Neuronal stem cell (in vitro differentiated cells): Measurements from ENCODE around the gene SELENOW.
A peak's percentile ranks its signal among the peaks of the same experiment; 100 is the strongest.

ENCODE experiments used
- DNase-seq: peaks from one replicate; pipeline ENCODE4 v3.0.0-alpha.2; 2013; ENCODE audit warnings: low spot score
- H2AFZ ChIP-seq: one replicate; pipeline ENCODE4 v1.6.1; 2013; ENCODE audit warnings: mild to moderate bottlenecking, low read length, inconsistent platforms
- H2AK5ac ChIP-seq: 2 replicates; pipeline ENCODE4 v1.6.1; 2013; ENCODE audit warnings: low read depth, mild to moderate bottlenecking, inconsistent platforms, low read length, moderate library complexity, mixed read lengths
- H2BK120ac ChIP-seq: 2 replicates; pipeline ENCODE4 v1.6.1; 2013; ENCODE audit warnings: low read depth, mild to moderate bottlenecking, inconsistent platforms, low read length, moderate library complexity, mixed read lengths
- H2BK12ac ChIP-seq: one replicate; pipeline ENCODE4 v1.6.1; 2013; ENCODE audit warnings: low read length, inconsistent platforms
- H2BK15ac ChIP-seq: 2 replicates; pipeline ENCODE4 v1.6.1; 2013; ENCODE audit warnings: mild to moderate bottlenecking, low read length, inconsistent platforms, mixed read lengths
- H2BK5ac ChIP-seq: one replicate; pipeline ENCODE4 v1.6.1; 2013; ENCODE audit warnings: inconsistent platforms, mild to moderate bottlenecking, low read length, moderate library complexity
- H3K14ac ChIP-seq: one replicate; pipeline ENCODE4 v1.6.1; 2013; ENCODE audit warnings: low read length, inconsistent platforms
- H3K18ac ChIP-seq: 2 replicates; pipeline ENCODE4 v1.6.1; 2013; ENCODE audit warnings: low read length, inconsistent platforms
- H3K23ac ChIP-seq: 2 replicates; pipeline ENCODE4 v1.6.1; 2013; ENCODE audit warnings: low read depth, mild to moderate bottlenecking, mixed read lengths, low read length, inconsistent platforms; ENCODE audit not compliant: poor library complexity
- H3K27ac ChIP-seq: replicated peaks from 3 replicates; pipeline ENCODE4 v1.5.1; 2013; ENCODE audit warnings: low read length, inconsistent platforms
- H3K27me3 ChIP-seq, 3 experiments: 2 replicates each; pipeline ENCODE4 v1.6.1; 2013; ENCODE audit warnings: low read length in 3 of 3, mild to moderate bottlenecking in 2 of 3, inconsistent platforms in 1 of 3, low read depth in 1 of 3, mixed read lengths in 1 of 3, moderate library complexity in 1 of 3; ENCODE audit not compliant: control insufficient read depth in 3 of 3, insufficient read depth in 3 of 3
- H3K36me3 ChIP-seq, 2 donors: replicated peaks in 1 of 2; 2 replicates each; pipeline ENCODE4 v1.6.1; 2013; ENCODE audit warnings: low read length in 2 of 2; ENCODE audit not compliant: control insufficient read depth in 2 of 2, insufficient read depth in 2 of 2
- H3K4ac ChIP-seq: 2 replicates; pipeline ENCODE4 v1.6.1; 2013; ENCODE audit warnings: inconsistent platforms, mild to moderate bottlenecking, low read length, moderate library complexity
- H3K4me1 ChIP-seq, 2 donors: 1 replicate in 1 of 2; 2 replicates in 1 of 2; pipeline ENCODE4 v1.6.1; 2013; ENCODE audit warnings: low read length in 2 of 2, low read depth in 1 of 2; ENCODE audit not compliant: control insufficient read depth in 2 of 2, insufficient read depth in 1 of 2
- H3K4me2 ChIP-seq: one replicate; pipeline ENCODE4 v1.6.1; 2013; ENCODE audit warnings: mild to moderate bottlenecking, low read length, inconsistent platforms; ENCODE audit not compliant: insufficient read depth, poor library complexity, severe bottlenecking
- H3K4me3 ChIP-seq, 2 donors: 2 replicates each; pipeline ENCODE4 v1.5.1; 2013; ENCODE audit warnings: low read length in 2 of 2, mild to moderate bottlenecking in 2 of 2, inconsistent platforms in 1 of 2, moderate library complexity in 1 of 2
- H3K79me1 ChIP-seq: one replicate; pipeline ENCODE4 v1.6.1; 2013; ENCODE audit warnings: low read depth, mild to moderate bottlenecking, inconsistent platforms, low read length, moderate library complexity
- H3K9ac ChIP-seq: one replicate; pipeline ENCODE4 v1.6.1; 2013; ENCODE audit warnings: mild to moderate bottlenecking, low read depth, low read length, inconsistent platforms; ENCODE audit not compliant: poor library complexity
- H3K9me3 ChIP-seq, 2 donors: replicated peaks in 1 of 2; 2 replicates each; pipeline versions ENCODE3 to v1.6.1; 2013; ENCODE audit warnings: low read length in 2 of 2, mild to moderate bottlenecking in 2 of 2, inconsistent platforms in 1 of 2, low read depth in 1 of 2, mixed read lengths in 1 of 2, moderate library complexity in 1 of 2; ENCODE audit not compliant: control insufficient read depth in 2 of 2, insufficient read depth in 1 of 2
- H4K8ac ChIP-seq: one replicate; pipeline ENCODE4 v1.6.1; 2013; ENCODE audit warnings: low read depth, mild to moderate bottlenecking, inconsistent platforms, low read length, moderate library complexity
- H4K91ac ChIP-seq: one replicate; pipeline ENCODE4 v1.6.1; 2013; ENCODE audit warnings: low read length, low read depth, mild to moderate bottlenecking, inconsistent platforms; ENCODE audit not compliant: poor library complexity
- WGBS, 2 donors: extraction: QIAGEN DNeasy Blood & Tissue Kit; methylation state at CpG; one replicate each; pipeline ENCODE4 v1.1.7; 2013; ENCODE audit warnings: missing lambda C conversion rate in 2 of 2, mixed read lengths in 1 of 2; ENCODE audit not compliant: insufficient read length in 2 of 2, insufficient replicate concordance in 1 of 2; ENCODE audit errors: extremely low coverage in 2 of 2; 5-methylcytosine and 5-hydroxymethylcytosine counted together

SELENOW gene

GRCh38 chr19:47792616-47793015 lies 14.1 kb downstream of the SELENOW start:
- H3K18ac ChIP-seq = no peak overlapping the region
- no CpG with 5 or more reads among the region's 1 CpG for WGBS, 2 donors
- no peak overlapping the region for H2BK5ac ChIP-seq
- no peak overlapping the region for H3K23ac ChIP-seq
- peaks cover 1% of the 10 kb centered on the region for H3K79me1 ChIP-seq
- no peak overlapping the region for H3K9ac ChIP-seq
- no peaks in the 10 kb centered on the region for H3K27me3 ChIP-seq
- H3K4ac ChIP-seq = no peak overlapping the region
- no peak overlapping the region for H2BK12ac ChIP-seq
- no peak overlapping the region for H2AK5ac ChIP-seq
- H3K4me2 ChIP-seq = no peak overlapping the region
- no peaks in the 10 kb centered on the region for H3K4me1 ChIP-seq
- H2BK120ac ChIP-seq = no peak overlapping the region
- H3K4me3 ChIP-seq = no peak overlapping the region
- no peaks in the 10 kb centered on the region for H3K36me3 ChIP-seq
- DNase-seq = no peak
- peaks cover 2 to 5% of the 10 kb centered on the region in 2 donors for H3K9me3 ChIP-seq
- H2AFZ ChIP-seq = no peak overlapping the region
- no peak overlapping the region for H3K27ac ChIP-seq
- no peak overlapping the region for H2BK15ac ChIP-seq
- no peak overlapping the region for H4K91ac ChIP-seq
- H4K8ac ChIP-seq = no peak overlapping the region
- no peak overlapping the region for H3K14ac ChIP-seq

- WGBS, 2 donors = no CpG with 5 or more reads among the region's 18 CpGs
- DNase-seq = no peak
- Histone ChIP-seq H2AFZ (no peak overlapping the region), H3K27ac (no peak overlapping the region), H2BK15ac (no peak overlapping the region), H3K4me1 (no peaks in the 10 kb centered on the region), H3K18ac (no peak overlapping the region), H4K8ac (no peak overlapping the region), H3K23ac (no peak overlapping the region), H3K9ac (no peak overlapping the region), H3K14ac (no peak overlapping the region), H3K4me2 (no peak overlapping the region), H4K91ac (no peak overlapping the region), H3K79me1 (peaks cover 1% of the 10 kb centered on the region), H2BK12ac (no peak overlapping the region), H3K4me3 (no peak overlapping the region), H3K4ac (no peak overlapping the region), H2BK120ac (no peak overlapping the region), H2AK5ac (no peak overlapping the region), H3K27me3 (peaks cover 0 to 2% (median 0%) of the 10 kb centered on the region in 3 experiments), H3K36me3 (no peaks in the 10 kb centered on the region), H3K9me3 (peaks cover 2 to 5% of the 10 kb centered on the region in 2 donors), H2BK5ac (no peak overlapping the region)
Measured at GRCh38 chr19:47794526-47794925, 16.0 kb downstream of the SELENOW start.

- Histone ChIP-seq H3K4me1 (no peaks in the 10 kb centered on the region), H3K4ac (no peak overlapping the region), H2BK120ac (no peak overlapping the region), H3K36me3 (no peaks in the 10 kb centered on the region), H4K91ac (no peak overlapping the region), H3K23ac (no peak overlapping the region), H2AK5ac (no peak overlapping the region), H4K8ac (no peak overlapping the region), H3K14ac (no peak overlapping the region), H3K4me3 (no peak overlapping the region), H2BK15ac (no peak overlapping the region), H2BK5ac (no peak overlapping the region), H3K18ac (no peak overlapping the region), H3K9me3 (peaks cover 2 to 5% of the 10 kb centered on the region in 2 donors), H3K4me2 (no peak overlapping the region), H3K27me3 (peaks cover 0 to 2% (median 0%) of the 10 kb centered on the region in 3 experiments), H2AFZ (no peak overlapping the region), H2BK12ac (no peak overlapping the region), H3K27ac (no peak overlapping the region), H3K9ac (no peak overlapping the region), H3K79me1 (peaks cover 1% of the 10 kb centered on the region)
- no CpG with 5 or more reads among the region's 2 CpGs for WGBS, 2 donors
- no peak for DNase-seq
Measured at GRCh38 chr19:47796785-47797184, 18.3 kb downstream of the SELENOW start.

- DNase-seq = no peak
- no peak overlapping the region for H3K23ac ChIP-seq
- no peaks in the 10 kb centered on the region for H3K4me1 ChIP-seq
- H3K27ac ChIP-seq = no peak overlapping the region
- H3K9ac ChIP-seq = no peak overlapping the region
- no peak overlapping the region for H4K91ac ChIP-seq
- H3K4me2 ChIP-seq = no peak overlapping the region
- H3K36me3 ChIP-seq = no peaks in the 10 kb centered on the region
- no peak overlapping the region for H3K14ac ChIP-seq
- H4K8ac ChIP-seq = no peak overlapping the region
- H3K4ac ChIP-seq = no peak overlapping the region
- H2AFZ ChIP-seq = peak overlapping the region; percentile 31
- H3K9me3 ChIP-seq = no peaks in the 10 kb centered on the region
- H3K18ac ChIP-seq = no peak overlapping the region
- no peak overlapping the region for H2BK15ac ChIP-seq
- WGBS, 2 donors = no CpG with 5 or more reads among the region's 14 CpGs
- H3K27me3 ChIP-seq = peaks cover 0 to 2% (median 0%) of the 10 kb centered on the region in 3 experiments
- H2BK12ac ChIP-seq = no peak overlapping the region
- no peaks in the 10 kb centered on the region for H3K79me1 ChIP-seq
- H2BK5ac ChIP-seq = no peak overlapping the region
- H2BK120ac ChIP-seq = no peak overlapping the region
- H3K4me3 ChIP-seq = no peak overlapping the region
- no peak overlapping the region for H2AK5ac ChIP-seq
Measured at GRCh38 chr19:47797996-47798903, 19.7 kb downstream of the SELENOW start.
